HG02973 (cell line): Measurements from ENCODE around the gene CFLAR.
"Not testable (repeated sequence)": the region's sequence is repeated elsewhere in the genome, so short reads cannot be mapped to it uniquely, and the experiment has no call there.

Experiments used
- ATAC-seq: cut with Tn5 transposase; IDR thresholded peaks from one replicate; pipeline ENCODE4 v1.9.1; 2021; ENCODE audit warnings: moderate library complexity; ENCODE audit not compliant: unreplicated experiment

CFLAR gene

DNA sequence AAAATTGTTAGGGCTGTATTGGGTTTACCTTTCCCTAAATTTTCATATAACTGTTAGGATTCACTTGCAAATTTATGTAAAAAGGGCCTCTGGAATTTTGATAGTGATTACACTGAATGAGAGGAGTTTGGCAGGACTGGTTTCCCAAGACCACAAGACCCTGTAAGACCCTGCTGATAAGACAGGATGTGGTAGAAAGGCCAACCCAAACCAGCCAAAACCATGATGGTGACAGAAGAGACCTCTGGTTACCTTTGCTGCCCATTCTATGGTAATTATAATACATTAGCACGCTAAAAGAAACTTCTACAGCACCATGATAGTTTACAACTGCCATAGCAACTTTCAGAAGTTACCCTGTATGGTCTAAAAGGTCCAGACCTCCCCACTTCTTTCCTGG, 58.7 kb downstream of the CFLAR start:
- no peak for ATAC-seq

- no peak for ATAC-seq
These were observed 60.1 kb downstream of the CFLAR start for GRCh38 chr2:201176081-201176481.

GRCh38 chr2:201180010-201180409, 64.0 kb downstream of the CFLAR start:
- ATAC-seq, result no peak

- no peak for ATAC-seq
These were observed 66.8 kb downstream of the CFLAR start, which contains the start of gene CASP10 for GRCh38 chr2:201182650-201183364. CASP10 (plus strand) TSS chr2:201183141; CDS start chr2:201185778, 2,637 bp downstream.

GRCh38 chr2:201183365-201183727, 67.4 kb downstream of the CFLAR start:
- no peak for ATAC-seq

- not testable (repeated sequence) for ATAC-seq
These were observed 67.9 kb downstream of the CFLAR start for GRCh38 chr2:201183835-201184234.

DNA sequence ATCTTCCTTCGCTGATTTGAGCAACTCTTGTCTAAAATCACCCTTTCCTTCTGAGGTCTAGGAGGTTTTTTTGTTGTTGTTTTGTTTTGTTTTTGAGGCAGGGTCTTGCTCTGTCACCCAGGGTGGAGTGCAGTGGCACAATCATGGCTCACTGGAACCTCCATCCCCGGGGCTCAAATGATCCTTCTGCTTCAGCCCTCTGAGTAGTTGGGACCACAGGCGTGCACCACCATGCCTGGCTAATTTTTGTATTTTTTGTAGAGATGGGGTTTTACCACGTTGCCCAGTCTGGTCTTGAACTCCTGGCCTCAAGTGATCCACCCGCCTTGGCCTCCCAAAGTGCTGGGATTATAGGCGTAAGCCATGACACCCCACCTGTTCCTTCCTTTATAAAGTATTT, 68.3 kb downstream of the CFLAR start:
- ATAC-seq, result not testable (repeated sequence)

DNA sequence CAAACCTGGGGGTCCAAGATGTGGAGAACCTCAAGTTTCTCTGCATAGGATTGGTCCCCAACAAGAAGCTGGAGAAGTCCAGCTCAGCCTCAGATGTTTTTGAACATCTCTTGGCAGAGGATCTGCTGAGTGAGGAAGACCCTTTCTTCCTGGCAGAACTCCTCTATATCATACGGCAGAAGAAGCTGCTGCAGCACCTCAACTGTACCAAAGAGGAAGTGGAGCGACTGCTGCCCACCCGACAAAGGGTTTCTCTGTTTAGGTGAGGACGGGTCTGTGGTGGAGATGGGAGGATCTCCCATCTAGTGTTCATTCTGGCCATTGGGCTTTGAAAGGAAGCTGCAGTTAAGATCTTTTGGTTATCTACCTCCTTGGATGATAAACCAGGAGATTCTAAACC, 69.9 kb downstream of the CFLAR start:
- no peak for ATAC-seq

DNA sequence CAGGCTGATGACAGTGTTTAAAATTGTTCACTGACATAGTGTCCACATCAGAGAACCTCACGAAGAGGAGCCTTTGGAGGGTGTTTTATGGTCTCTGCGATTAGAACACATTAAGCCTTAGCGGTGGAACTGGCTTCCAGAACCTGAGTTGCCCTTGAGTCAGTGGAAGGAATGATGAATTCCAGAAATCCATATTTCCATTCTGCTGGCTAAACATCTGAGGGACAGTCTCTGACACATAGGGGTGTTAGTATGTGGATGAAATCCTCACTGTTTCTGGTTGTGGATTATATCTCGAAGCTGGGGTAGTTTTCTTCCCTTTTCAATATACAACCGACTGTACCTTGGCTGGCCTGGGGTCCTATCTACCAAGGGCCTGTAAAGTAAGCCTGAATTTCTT, 71.0 kb downstream of the CFLAR start:
- ATAC-seq, result no peak

GRCh38 chr2:201188449-201188848, 72.5 kb downstream of the CFLAR start:
- no peak for ATAC-seq

GRCh38 chr2:201191132-201191875, 75.3 kb downstream of the CFLAR start:
- ATAC-seq, result no peak

GRCh38 chr2:201194097-201194496, 78.1 kb downstream of the CFLAR start:
- ATAC-seq, result peak; percentile 92

DNA sequence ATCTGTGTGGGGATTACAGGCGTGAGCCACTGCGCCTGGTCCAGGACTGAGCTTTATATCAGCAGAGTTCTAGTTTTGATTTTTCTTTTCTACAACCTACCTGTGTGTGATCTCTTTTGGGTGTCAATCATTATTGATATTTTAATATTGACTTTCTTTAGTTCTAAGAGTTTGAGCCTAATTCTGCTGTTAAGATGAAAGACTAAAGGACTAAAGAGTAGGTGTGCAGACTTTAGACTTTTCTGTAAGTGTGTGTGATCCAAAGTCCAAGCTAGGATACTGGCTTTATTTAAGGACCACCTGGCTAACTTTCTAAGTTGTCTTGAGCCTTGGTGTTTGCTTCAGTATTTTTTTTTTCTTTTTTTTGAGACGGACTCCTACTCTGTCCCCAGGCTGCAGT, 79.4 kb downstream of the CFLAR start:
- ATAC-seq, result no peak

DNA sequence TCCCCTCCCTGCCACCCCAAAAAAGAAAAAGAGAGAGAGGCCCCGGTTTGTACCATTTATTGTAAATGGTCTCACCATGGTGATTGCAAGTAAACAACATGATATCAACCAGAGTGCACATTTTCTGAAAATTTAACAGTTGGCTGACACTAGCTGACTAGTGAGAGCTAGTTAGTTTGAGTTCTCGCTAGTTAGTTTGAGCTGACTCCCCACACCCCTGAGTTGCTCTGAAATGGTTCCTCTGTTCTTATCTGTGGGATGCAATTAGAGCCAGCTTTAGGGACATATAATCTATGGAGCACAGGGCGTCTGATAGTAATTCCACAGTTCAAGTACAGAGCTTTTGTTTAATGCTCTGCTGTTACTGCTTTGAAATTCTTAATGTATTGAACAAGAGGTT, 80.0 kb downstream of the CFLAR start:
- ATAC-seq, result no peak

- no peak for ATAC-seq
These were observed 80.8 kb downstream of the CFLAR start for GRCh38 chr2:201196803-201197202.

GRCh38 chr2:201197781-201198180, 81.8 kb downstream of the CFLAR start:
- no peak for ATAC-seq

GRCh38 chr2:201199847-201200246, 83.9 kb downstream of the CFLAR start:
- ATAC-seq, result no peak

GRCh38 chr2:201200345-201200744, 84.4 kb downstream of the CFLAR start:
- ATAC-seq, result no peak

- no peak for ATAC-seq
These were observed 85.4 kb downstream of the CFLAR start for GRCh38 chr2:201201371-201201770.

GRCh38 chr2:201203916-201204654, 88.1 kb downstream of the CFLAR start:
- ATAC-seq, result no peak

- no peak for ATAC-seq
These were observed 88.9 kb downstream of the CFLAR start for GRCh38 chr2:201204655-201205514.
